ENCODE results near the gene NPAS2. TPM values are rescaled to one million over a fixed set of nuclear protein-coding genes. Genes with fewer than 3 reads are reported as not detected.
A peak's percentile ranks its signal among the peaks of the same experiment; 100 is the strongest.

The NPAS2 gene
- total and polyA plus RNA-seq, 2 donors = 3.0 to 5.4 TPM

GRCh38 chr2:100984892-100985307 is 165.0 kb downstream of the NPAS2 start:
- Histone ChIP-seq H3K4me1 (ENCODE audit: control insufficient read depth in 2 of 2, insufficient read depth in 2 of 2, low read length in 2 of 2) (peaks cover 0 to 14% of the 10 kb centered on the region in 2 donors), H3K9me3 (ENCODE audit: control insufficient read depth in 2 of 2, insufficient read depth in 1 of 2, low read length in 1 of 2) (no peaks in the 10 kb centered on the region), H3K27ac (ENCODE audit: low read depth in 1 of 2, low read length in 1 of 2) (no peak overlapping the region), H3K4me3 (ENCODE audit: low read length in 2 of 2) (no peak overlapping the region), H3K27me3 (ENCODE audit: control insufficient read depth in 2 of 2, insufficient read depth in 1 of 2, low read length in 1 of 2) (peaks cover 0 to 4% of the 10 kb centered on the region in 2 donors), H3K36me3 (ENCODE audit: control insufficient read depth in 2 of 2, insufficient read depth in 2 of 2, low read length in 1 of 2) (peaks cover 0 to 2% of the 10 kb centered on the region in 2 donors)
- WGBS = 32% methylated on average over 7 of the region's 7 CpGs
- DNase-seq (ENCODE audit: low read depth in 6 of 9, low spot score in 9 of 9) = peak; percentile 53 to 86 (median 73)

- H3K27ac ChIP-seq (ENCODE audit: low read depth in 1 of 2, low read length in 1 of 2) = no peak overlapping the region
- DNase-seq (ENCODE audit: low read depth in 6 of 9, low spot score in 9 of 9) = no peak
- H3K4me3 ChIP-seq (ENCODE audit: low read length in 2 of 2) = no peak overlapping the region
- H3K36me3 ChIP-seq (ENCODE audit: control insufficient read depth in 2 of 2, insufficient read depth in 2 of 2, low read length in 1 of 2) = peaks cover 0 to 2% of the 10 kb centered on the region in 2 donors
- peaks cover 0 to 14% of the 10 kb centered on the region in 2 donors for H3K4me1 ChIP-seq (ENCODE audit: control insufficient read depth in 2 of 2, insufficient read depth in 2 of 2, low read length in 2 of 2)
- 90% methylated on average over 11 of the region's 11 CpGs for WGBS
- H3K27me3 ChIP-seq (ENCODE audit: control insufficient read depth in 2 of 2, insufficient read depth in 1 of 2, low read length in 1 of 2) = peaks cover 0 to 4% of the 10 kb centered on the region in 2 donors
- H3K9me3 ChIP-seq (ENCODE audit: control insufficient read depth in 2 of 2, insufficient read depth in 1 of 2, low read length in 1 of 2) = no peaks in the 10 kb centered on the region
Observed at GRCh38 chr2:100986157-100986556, 166.2 kb downstream of the NPAS2 start.

GRCh38 chr2:100987536-100987935 is 167.6 kb downstream of the NPAS2 start:
- peaks cover 0 to 2% of the 10 kb centered on the region in 2 donors for H3K36me3 ChIP-seq (ENCODE audit: control insufficient read depth in 2 of 2, insufficient read depth in 2 of 2, low read length in 1 of 2)
- H3K4me1 ChIP-seq (ENCODE audit: control insufficient read depth in 2 of 2, insufficient read depth in 2 of 2, low read length in 2 of 2) = peaks cover 0 to 10% of the 10 kb centered on the region in 2 donors
- no peaks in the 10 kb centered on the region for H3K9me3 ChIP-seq (ENCODE audit: control insufficient read depth in 2 of 2, insufficient read depth in 1 of 2, low read length in 1 of 2)
- no peak for DNase-seq (ENCODE audit: low read depth in 6 of 9, low spot score in 9 of 9)
- peaks cover 0 to 4% of the 10 kb centered on the region in 2 donors for H3K27me3 ChIP-seq (ENCODE audit: control insufficient read depth in 2 of 2, insufficient read depth in 1 of 2, low read length in 1 of 2)
- H3K4me3 ChIP-seq (ENCODE audit: low read length in 2 of 2) = no peak overlapping the region
- no peak overlapping the region for H3K27ac ChIP-seq (ENCODE audit: low read depth in 1 of 2, low read length in 1 of 2)
- WGBS = 93% methylated on average over 3 of the region's 3 CpGs

- Histone ChIP-seq H3K4me3 (ENCODE audit: low read length in 2 of 2) (no peak overlapping the region), H3K27me3 (ENCODE audit: control insufficient read depth in 2 of 2, insufficient read depth in 1 of 2, low read length in 1 of 2) (peaks cover 0 to 4% of the 10 kb centered on the region in 2 donors), H3K4me1 (ENCODE audit: control insufficient read depth in 2 of 2, insufficient read depth in 2 of 2, low read length in 2 of 2) (peaks cover 0 to 10% of the 10 kb centered on the region in 2 donors), H3K36me3 (ENCODE audit: control insufficient read depth in 2 of 2, insufficient read depth in 2 of 2, low read length in 1 of 2) (peaks cover 0 to 2% of the 10 kb centered on the region in 2 donors), H3K9me3 (ENCODE audit: control insufficient read depth in 2 of 2, insufficient read depth in 1 of 2, low read length in 1 of 2) (no peaks in the 10 kb centered on the region), H3K27ac (ENCODE audit: low read depth in 1 of 2, low read length in 1 of 2) (no peak overlapping the region)
- WGBS = 93% methylated on average over 4 of the region's 4 CpGs
- no peak for DNase-seq (ENCODE audit: low read depth in 6 of 9, low spot score in 9 of 9)
Observed at GRCh38 chr2:100987974-100988373, 168.0 kb downstream of the NPAS2 start.

GRCh38 chr2:100988630-100989417 is 168.9 kb downstream of the NPAS2 start:
- WGBS = 90% methylated on average over 8 of the region's 8 CpGs
- Histone ChIP-seq H3K4me1 (ENCODE audit: control insufficient read depth in 2 of 2, insufficient read depth in 2 of 2, low read length in 2 of 2) (peaks cover 0 to 2% of the 10 kb centered on the region in 2 donors), H3K36me3 (ENCODE audit: control insufficient read depth in 2 of 2, insufficient read depth in 2 of 2, low read length in 1 of 2) (peaks cover 0 to 2% of the 10 kb centered on the region in 2 donors), H3K9me3 (ENCODE audit: control insufficient read depth in 2 of 2, insufficient read depth in 1 of 2, low read length in 1 of 2) (no peaks in the 10 kb centered on the region), H3K4me3 (ENCODE audit: low read length in 2 of 2) (no peak overlapping the region), H3K27me3 (ENCODE audit: control insufficient read depth in 2 of 2, insufficient read depth in 1 of 2, low read length in 1 of 2) (peaks cover 0 to 4% of the 10 kb centered on the region in 2 donors), H3K27ac (ENCODE audit: low read depth in 1 of 2, low read length in 1 of 2) (no peak overlapping the region)
- DNase-seq (ENCODE audit: low read depth in 6 of 9, low spot score in 9 of 9) = no peak

GRCh38 chr2:100989666-100990065 is 169.7 kb downstream of the NPAS2 start:
- WGBS = 95% methylated on average over 3 of the region's 3 CpGs
- Histone ChIP-seq H3K36me3 (ENCODE audit: control insufficient read depth in 2 of 2, insufficient read depth in 2 of 2, low read length in 1 of 2) (peaks cover 0 to 2% of the 10 kb centered on the region in 2 donors), H3K4me1 (ENCODE audit: control insufficient read depth in 2 of 2, insufficient read depth in 2 of 2, low read length in 2 of 2) (peaks cover 0 to 3% of the 10 kb centered on the region in 2 donors), H3K4me3 (ENCODE audit: low read length in 2 of 2) (no peak overlapping the region), H3K9me3 (ENCODE audit: control insufficient read depth in 2 of 2, insufficient read depth in 1 of 2, low read length in 1 of 2) (no peaks in the 10 kb centered on the region), H3K27ac (ENCODE audit: low read depth in 1 of 2, low read length in 1 of 2) (no peak overlapping the region), H3K27me3 (ENCODE audit: control insufficient read depth in 2 of 2, insufficient read depth in 1 of 2, low read length in 1 of 2) (peaks cover 0 to 4% of the 10 kb centered on the region in 2 donors)
- no peak for DNase-seq (ENCODE audit: low read depth in 6 of 9, low spot score in 9 of 9)

GRCh38 chr2:100990166-100990565 is 170.2 kb downstream of the NPAS2 start:
- H3K4me3 ChIP-seq (ENCODE audit: low read length in 2 of 2) = no peak overlapping the region
- H3K27me3 ChIP-seq (ENCODE audit: control insufficient read depth in 2 of 2, insufficient read depth in 1 of 2, low read length in 1 of 2) = peaks cover 0 to 4% of the 10 kb centered on the region in 2 donors
- no peak for DNase-seq (ENCODE audit: low read depth in 6 of 9, low spot score in 9 of 9)
- H3K4me1 ChIP-seq (ENCODE audit: control insufficient read depth in 2 of 2, insufficient read depth in 2 of 2, low read length in 2 of 2) = peaks cover 0 to 3% of the 10 kb centered on the region in 2 donors
- no peak overlapping the region for H3K27ac ChIP-seq (ENCODE audit: low read depth in 1 of 2, low read length in 1 of 2)
- H3K36me3 ChIP-seq (ENCODE audit: control insufficient read depth in 2 of 2, insufficient read depth in 2 of 2, low read length in 1 of 2) = peaks cover 0 to 2% of the 10 kb centered on the region in 2 donors
- 97% methylated on average over 9 of the region's 9 CpGs for WGBS
- no peaks in the 10 kb centered on the region for H3K9me3 ChIP-seq (ENCODE audit: control insufficient read depth in 2 of 2, insufficient read depth in 1 of 2, low read length in 1 of 2)

GRCh38 chr2:100990650-100991403 is 170.9 kb downstream of the NPAS2 start:
- no peak for DNase-seq (ENCODE audit: low read depth in 6 of 9, low spot score in 9 of 9)
- Histone ChIP-seq H3K27ac (ENCODE audit: low read depth in 1 of 2, low read length in 1 of 2) (no peak overlapping the region), H3K27me3 (ENCODE audit: control insufficient read depth in 2 of 2, insufficient read depth in 1 of 2, low read length in 1 of 2) (peaks cover 0 to 4% of the 10 kb centered on the region in 2 donors), H3K4me1 (ENCODE audit: control insufficient read depth in 2 of 2, insufficient read depth in 2 of 2, low read length in 2 of 2) (peaks cover 0 to 3% of the 10 kb centered on the region in 2 donors), H3K4me3 (ENCODE audit: low read length in 2 of 2) (no peak overlapping the region), H3K36me3 (ENCODE audit: control insufficient read depth in 2 of 2, insufficient read depth in 2 of 2, low read length in 1 of 2) (peaks cover 0 to 2% of the 10 kb centered on the region in 2 donors), H3K9me3 (ENCODE audit: control insufficient read depth in 2 of 2, insufficient read depth in 1 of 2, low read length in 1 of 2) (no peaks in the 10 kb centered on the region)
- WGBS = 94% methylated on average over 24 of the region's 24 CpGs

GRCh38 chr2:100991404-100991773 is 171.4 kb downstream of the NPAS2 start:
- 97% methylated on average over 5 of the region's 5 CpGs for WGBS
- H3K27ac ChIP-seq (ENCODE audit: low read depth in 1 of 2, low read length in 1 of 2) = no peak overlapping the region
- H3K27me3 ChIP-seq (ENCODE audit: control insufficient read depth in 2 of 2, insufficient read depth in 1 of 2, low read length in 1 of 2) = no peaks in the 10 kb centered on the region
- DNase-seq (ENCODE audit: low read depth in 6 of 9, low spot score in 9 of 9) = no peak
- no peak overlapping the region for H3K4me3 ChIP-seq (ENCODE audit: low read length in 2 of 2)
- H3K4me1 ChIP-seq (ENCODE audit: control insufficient read depth in 2 of 2, insufficient read depth in 2 of 2, low read length in 2 of 2) = peaks cover 0 to 3% of the 10 kb centered on the region in 2 donors
- no peaks in the 10 kb centered on the region for H3K9me3 ChIP-seq (ENCODE audit: control insufficient read depth in 2 of 2, insufficient read depth in 1 of 2, low read length in 1 of 2)
- H3K36me3 ChIP-seq (ENCODE audit: control insufficient read depth in 2 of 2, insufficient read depth in 2 of 2, low read length in 1 of 2) = peaks cover 0 to 2% of the 10 kb centered on the region in 2 donors
